Tongue (tissue), 2 donors: ENCODE data around the gene CMTM7. TPM values are rescaled to one million over a fixed set of nuclear protein-coding genes. Genes with fewer than 3 reads are reported as not detected.
"Not testable (repeated sequence)": the region's sequence is repeated elsewhere in the genome, so short reads cannot be mapped to it uniquely, and the experiment has no call there.

Experiments
- DNase-seq: peaks from one replicate; pipeline ENCODE4 v3.0.0-alpha.2; 2015
- total RNA-seq: library from RNA; depleted of rRNA; stranded (reverse); fragments of >200 nt; gene quantifications from one replicate; pipeline ENCODE4 v1.2.3, GENCODE V29; 2014

Gene CMTM7
- total RNA-seq, 1 donor from 2014 or later = 6.3 TPM

GRCh38 chr3:32460031-32460749 is 68.5 kb downstream of the CMTM7 start:
- DNase-seq = peak; percentile 70

GRCh38 chr3:32460817-32461496 is 69.3 kb downstream of the CMTM7 start:
- DNase-seq = not testable (repeated sequence)

- not testable (repeated sequence) for DNase-seq
These were observed 70.7 kb downstream of the CMTM7 start for GRCh38 chr3:32462191-32462986.

- DNase-seq = not testable (repeated sequence)
These were observed 71.8 kb downstream of the CMTM7 start for GRCh38 chr3:32463415-32463814.

- DNase-seq = not testable (repeated sequence)
These were observed 73.1 kb downstream of the CMTM7 start for GRCh38 chr3:32464726-32465125.

GRCh38 chr3:32466808-32467207 is 75.2 kb downstream of the CMTM7 start:
- DNase-seq = not testable (repeated sequence)

GRCh38 chr3:32467333-32468070 is 75.8 kb downstream of the CMTM7 start:
- DNase-seq = peak; percentile 89

- peak; percentile 40 for DNase-seq
These were observed 77.7 kb downstream of the CMTM7 start for GRCh38 chr3:32469151-32469874.

- DNase-seq = no peak
These were observed 78.7 kb downstream of the CMTM7 start for GRCh38 chr3:32470362-32470761.

GRCh38 chr3:32471246-32471645 is 79.6 kb downstream of the CMTM7 start:
- DNase-seq = no peak

- DNase-seq = not testable (repeated sequence)
These were observed 80.5 kb downstream of the CMTM7 start for GRCh38 chr3:32472151-32472550.

GRCh38 chr3:32474201-32474600 is 82.5 kb downstream of the CMTM7 start:
- DNase-seq = no peak

- no peak for DNase-seq
These were observed 89.0 kb downstream of the CMTM7 start for GRCh38 chr3:32480604-32481003.

- DNase-seq = no peak
These were observed 90.4 kb downstream of the CMTM7 start for GRCh38 chr3:32481791-32482631.

- DNase-seq = no peak
These were observed 91.0 kb downstream of the CMTM7 start for GRCh38 chr3:32482693-32483092.

GRCh38 chr3:32483772-32484171 is 92.1 kb downstream of the CMTM7 start:
- no peak for DNase-seq

- DNase-seq = no peak
These were observed 92.8 kb downstream of the CMTM7 start for GRCh38 chr3:32484436-32484835.

- DNase-seq = no peak
These were observed 96.3 kb downstream of the CMTM7 start for GRCh38 chr3:32487781-32488473.

- no peak for DNase-seq
These were observed 96.9 kb downstream of the CMTM7 start for GRCh38 chr3:32488474-32489008.
